Bone marrow (tissue), 2 donors: Measurements from ENCODE around the gene CADM1.

Experiments used
- DNase-seq, 2 donors: peaks; one replicate each; lab custom pipeline; 2025; lab: John Stamatoyannopoulos, UW

The CADM1 gene

DNA sequence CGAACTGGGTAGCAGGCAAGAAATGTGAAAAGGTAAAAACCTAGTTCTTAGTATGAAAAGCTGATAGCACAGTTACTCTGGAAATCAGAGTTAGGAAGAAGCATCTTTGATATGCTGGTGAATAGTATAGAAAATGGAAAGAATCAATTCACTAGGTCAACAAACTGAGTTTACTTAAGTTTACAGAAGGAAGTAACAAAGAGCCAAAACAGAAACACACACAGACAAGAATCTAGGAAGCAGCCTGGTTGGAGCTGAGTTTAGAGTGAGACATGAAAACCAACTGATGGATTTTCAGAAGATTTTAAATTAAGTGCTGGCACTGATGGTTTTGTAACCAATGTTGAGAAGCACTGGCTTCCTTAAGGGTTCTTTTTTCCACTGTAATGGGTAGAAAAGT lies 296.3 kb downstream of the CADM1 start:
- no peak for DNase-seq

GRCh38 chr11:115207166-115207591 lies 297.0 kb downstream of the CADM1 start:
- no peak for DNase-seq

- no peak for DNase-seq
Observed at GRCh38 chr11:115206365-115207022, 297.7 kb downstream of the CADM1 start.

DNA sequence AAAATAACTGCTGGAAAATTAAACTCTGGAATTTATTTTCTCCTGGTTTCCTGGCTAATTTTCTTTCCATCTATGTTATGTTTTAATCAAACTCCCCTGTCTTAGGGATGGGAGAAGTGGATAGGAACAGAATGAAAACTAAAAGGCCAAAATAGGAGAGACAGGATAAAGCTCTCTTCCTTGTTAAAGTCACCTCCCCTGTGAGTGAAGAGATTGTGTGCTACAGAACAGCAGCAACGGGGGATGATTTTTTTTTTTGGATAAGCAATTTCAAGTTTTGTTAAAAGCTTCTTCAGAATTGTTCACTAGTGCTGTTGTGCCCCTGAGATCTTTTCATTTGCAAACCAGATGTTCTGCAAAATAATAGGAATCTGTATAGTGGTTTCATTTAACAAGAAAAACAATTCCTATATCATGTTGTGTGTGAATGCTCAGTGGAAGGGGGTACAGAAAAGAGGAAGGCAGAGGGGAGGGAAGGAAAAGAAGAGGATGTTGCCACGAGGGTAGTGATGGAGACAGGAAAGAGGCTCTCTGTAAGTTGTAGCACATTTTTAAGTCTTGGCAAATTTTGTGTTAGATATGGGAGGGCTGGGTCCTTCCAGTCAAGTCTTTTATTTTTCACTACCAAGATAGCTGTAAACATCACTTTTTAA lies 301.2 kb downstream of the CADM1 start:
- no peak for DNase-seq

GRCh38 chr11:115202074-115202473 lies 302.1 kb downstream of the CADM1 start:
- no peak for DNase-seq

GRCh38 chr11:115201111-115201792 lies 303.0 kb downstream of the CADM1 start:
- no peak for DNase-seq

- no peak for DNase-seq
Observed at GRCh38 chr11:115199481-115200069, 304.6 kb downstream of the CADM1 start.

GRCh38 chr11:115198321-115198741 lies 305.9 kb downstream of the CADM1 start:
- no peak for DNase-seq

DNA sequence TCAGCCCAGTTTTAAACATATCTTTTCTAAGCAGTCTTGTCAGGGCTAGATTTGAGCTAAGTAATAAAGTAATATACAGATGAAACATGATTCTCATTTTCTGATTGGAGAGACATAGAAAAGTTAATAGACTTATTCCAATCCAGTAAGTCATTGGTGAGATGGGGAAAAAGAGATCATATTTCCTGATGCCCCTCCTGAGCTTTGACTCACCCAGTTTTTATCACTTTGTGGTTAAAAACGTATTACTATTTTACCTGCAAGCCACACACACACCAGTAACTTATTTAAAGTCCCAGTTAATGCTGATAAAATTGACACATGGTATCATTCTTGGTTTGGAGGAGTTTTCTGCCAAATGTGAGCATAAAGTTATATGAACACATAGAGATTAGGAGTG lies 306.8 kb downstream of the CADM1 start:
- no peak for DNase-seq

DNA sequence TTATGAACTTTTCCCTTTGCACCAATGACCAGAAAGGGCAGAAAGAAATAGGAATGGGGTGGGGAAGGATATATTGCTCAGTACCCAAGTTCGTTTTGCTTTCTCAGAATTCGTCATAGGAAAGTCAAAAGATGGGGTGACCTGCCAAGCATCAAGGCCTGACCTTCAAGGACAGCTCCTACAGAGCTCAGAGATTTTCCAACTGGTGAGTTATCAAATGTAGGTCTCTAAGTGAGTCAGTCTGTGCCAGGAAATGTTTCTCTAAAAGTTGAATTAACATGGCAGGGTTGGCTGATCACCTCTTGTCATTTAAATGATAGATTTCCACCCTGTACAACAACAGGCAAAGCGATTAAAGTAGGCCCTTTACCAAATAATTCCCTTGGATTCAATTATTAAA lies 307.2 kb downstream of the CADM1 start:
- no peak for DNase-seq

DNA sequence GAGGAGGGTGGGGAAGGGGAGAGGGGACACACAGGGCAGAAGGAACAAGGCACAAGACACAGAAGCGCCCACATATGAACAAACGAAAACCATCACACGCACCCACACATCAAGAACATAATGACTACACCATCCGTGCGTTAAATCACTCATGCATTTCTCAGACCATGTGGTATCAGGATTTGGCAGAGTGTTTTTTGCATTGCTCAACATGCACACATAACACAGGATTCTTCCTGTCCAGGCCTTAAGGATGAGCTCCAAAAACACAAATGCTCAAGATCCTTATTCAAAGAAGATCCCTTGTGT lies 309.5 kb downstream of the CADM1 start:
- no peak for DNase-seq

DNA sequence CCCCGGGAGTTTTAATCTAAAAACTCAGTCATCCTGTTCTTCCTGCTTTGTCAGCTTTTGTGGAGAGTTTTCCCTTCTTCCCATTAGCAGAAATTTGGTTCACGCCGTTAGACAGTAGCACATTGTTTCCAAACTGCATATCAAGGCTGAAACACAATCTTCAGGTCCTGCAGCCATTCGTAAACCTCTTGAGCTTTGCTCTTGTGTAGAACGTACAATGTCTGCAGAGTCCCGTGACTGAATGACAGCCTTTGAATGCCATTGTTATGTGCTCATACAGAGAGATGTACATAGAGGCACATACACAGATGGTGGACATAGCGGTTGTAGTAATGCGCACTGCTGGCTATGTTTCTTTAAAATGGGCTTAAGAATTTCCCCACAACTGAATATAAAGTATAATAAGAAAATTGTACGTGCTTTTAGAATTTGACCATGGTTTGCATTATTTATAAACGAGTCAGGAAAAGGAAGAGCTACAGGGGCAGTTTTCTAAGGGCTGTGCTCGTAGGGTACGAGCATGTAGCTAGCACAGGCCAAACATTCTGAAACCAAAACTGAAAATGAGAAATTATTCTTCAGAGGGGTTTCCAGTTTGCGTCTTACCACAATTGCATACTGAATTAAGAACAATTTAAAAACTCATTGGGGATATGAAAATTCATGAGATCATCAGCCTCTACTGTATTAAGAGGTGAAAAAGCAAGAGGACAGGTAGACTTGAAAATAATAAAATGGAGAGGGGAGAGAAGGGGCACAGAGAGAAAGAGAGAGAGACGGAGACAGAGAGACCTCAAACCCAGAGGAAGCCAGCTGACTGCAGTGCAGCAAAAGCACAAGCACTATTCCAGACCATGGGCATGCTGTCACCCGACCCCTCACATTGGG lies 310.1 kb downstream of the CADM1 start:
- no peak for DNase-seq

GRCh38 chr11:115191761-115192160 lies 312.5 kb downstream of the CADM1 start:
- DNase-seq = no peak

- DNase-seq = no peak
Observed at GRCh38 chr11:115190196-115190595, 314.0 kb downstream of the CADM1 start.

GRCh38 chr11:115188898-115189278 lies 315.3 kb downstream of the CADM1 start:
- no peak for DNase-seq

DNA sequence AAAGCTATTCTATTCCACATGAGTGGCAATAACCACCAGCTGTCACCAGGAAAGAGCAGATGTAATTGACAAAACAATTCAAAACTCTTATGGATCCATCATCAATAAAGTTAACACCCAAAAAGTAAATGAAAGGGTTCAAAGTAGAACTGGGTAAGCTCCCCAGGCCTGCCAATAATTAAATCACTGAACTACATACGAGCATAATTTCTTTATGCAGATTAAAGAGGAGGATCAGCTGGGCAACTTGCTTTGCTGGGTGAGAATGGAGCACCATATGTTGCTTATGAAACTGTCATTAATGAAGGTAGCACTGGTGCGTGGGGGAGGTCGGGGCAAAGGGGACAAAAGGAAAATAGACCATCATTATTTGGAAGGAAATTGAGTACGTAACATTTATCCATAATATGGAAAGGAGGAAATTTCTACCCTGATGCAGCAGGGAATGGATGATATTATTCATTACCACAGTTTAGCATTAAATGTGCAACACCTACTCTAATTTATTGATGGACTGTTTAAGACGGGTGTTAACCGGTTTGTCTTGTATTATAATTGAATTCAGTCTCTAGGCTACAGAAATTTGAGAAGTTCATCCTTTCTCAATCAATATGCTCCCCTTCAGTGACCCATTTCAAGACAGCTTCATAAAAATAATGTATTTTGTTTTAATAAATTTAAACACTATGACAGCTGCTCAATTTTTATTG lies 315.9 kb downstream of the CADM1 start:
- DNase-seq = no peak

DNA sequence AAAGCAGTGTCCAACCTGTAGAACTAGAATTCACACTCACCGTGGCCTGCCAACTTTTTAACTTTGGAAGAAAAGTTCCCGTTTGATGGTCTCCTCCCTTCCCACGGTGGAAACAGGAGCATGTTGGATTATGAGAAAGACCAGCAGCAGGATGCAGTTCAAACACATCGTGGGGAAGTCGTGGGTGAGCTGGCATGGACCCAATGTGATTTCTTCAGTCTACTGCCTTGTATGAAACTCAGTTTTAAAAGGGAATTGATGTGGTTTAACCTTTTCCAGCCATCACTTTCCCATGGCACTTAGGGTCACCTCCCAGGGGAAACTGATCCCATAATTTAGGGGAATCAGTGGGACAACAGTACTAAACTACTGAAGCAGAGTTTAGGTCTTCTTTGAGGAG lies 318.3 kb downstream of the CADM1 start:
- DNase-seq = no peak

DNA sequence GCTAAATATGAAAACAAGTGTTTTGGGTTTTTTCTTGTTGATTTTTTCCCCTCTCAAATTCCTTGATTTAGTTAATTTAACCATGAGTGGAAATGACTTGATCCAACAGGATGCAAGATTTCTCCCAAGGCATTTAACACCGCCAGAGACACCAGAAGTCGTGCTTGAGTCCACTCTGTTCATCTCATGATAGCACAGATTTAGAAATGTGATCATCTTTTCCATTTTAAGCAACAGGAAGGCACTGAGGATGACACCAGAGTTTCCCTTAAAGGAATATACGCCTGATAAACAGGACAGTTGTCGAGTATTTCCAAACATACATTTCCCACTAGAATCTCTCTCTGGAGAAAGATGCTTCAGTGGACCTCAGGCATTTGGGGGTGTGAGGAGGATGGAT lies 318.7 kb downstream of the CADM1 start:
- DNase-seq = no peak

DNA sequence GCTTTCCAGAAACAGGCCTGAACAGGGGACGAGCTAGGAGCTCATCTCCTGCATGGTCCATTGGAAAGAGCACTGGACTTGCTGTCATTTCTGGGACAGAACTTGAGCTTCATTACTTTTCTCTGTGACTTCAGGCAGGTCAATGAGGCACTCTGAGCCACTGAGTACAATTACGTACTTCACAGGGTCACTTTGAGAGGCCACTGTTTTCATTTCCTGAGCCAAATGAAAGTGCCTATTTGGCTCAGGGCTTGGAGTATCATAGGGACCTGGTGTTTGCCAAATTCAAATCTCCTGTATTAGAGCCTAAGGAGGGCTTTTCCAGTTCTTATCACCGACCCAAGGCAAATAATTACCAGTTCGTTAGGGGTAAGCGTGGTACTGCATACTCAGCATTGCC lies 319.3 kb downstream of the CADM1 start:
- DNase-seq = no peak

DNA sequence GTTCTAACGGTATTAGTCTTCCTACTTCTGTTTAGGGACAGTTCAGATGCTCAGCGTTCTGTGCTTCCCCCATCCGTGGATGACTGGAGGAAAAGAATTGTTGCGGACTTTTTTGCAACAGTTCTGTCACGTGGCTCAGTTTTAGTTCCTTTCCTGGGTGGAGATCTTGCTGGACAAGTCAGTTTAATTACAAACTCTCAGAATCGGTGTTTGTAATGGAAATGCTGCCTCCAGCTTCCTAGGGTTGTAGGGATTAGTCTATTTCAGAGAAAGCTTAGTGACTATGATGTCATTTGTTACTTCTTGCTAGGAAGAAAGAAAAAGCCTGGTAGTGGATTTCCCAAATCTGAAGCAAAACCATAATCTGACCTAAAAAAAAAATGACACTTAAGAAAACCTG lies 320.4 kb downstream of the CADM1 start:
- DNase-seq = no peak

DNA sequence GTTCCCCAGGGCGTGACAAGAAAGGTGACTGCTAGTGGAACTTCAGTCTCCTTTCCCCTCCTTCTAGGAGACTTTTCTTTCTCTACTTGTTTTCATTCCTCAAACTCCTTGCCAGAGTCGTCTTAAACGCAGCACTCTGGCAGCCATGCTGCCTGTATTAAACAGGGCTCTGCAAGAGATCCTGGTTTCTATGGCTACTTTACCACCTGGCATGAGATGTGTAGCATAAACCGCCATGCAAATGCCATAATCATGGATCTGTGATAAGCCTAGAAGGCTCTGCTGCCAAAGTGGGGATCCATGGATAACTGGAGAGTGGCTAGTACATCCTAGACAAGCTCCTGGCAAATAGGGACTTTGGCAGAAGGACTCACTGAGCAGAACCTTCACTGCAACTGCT lies 321.1 kb downstream of the CADM1 start:
- DNase-seq = no peak
